ENCODE measurements around the gene B4GALNT3.

B4GALNT3 gene

GRCh38 chr12:509500-509899 lies 49.8 kb downstream of the B4GALNT3 start:
- DNase-seq (ENCODE audit: low read depth): no peak

- no peak for DNase-seq (ENCODE audit: low read depth)
Observed at GRCh38 chr12:510071-510825, 50.5 kb downstream of the B4GALNT3 start.

GRCh38 chr12:512933-513332 lies 53.2 kb downstream of the B4GALNT3 start:
- no peak for DNase-seq (ENCODE audit: low read depth)

- no peak for DNase-seq (ENCODE audit: low read depth)
Observed at GRCh38 chr12:513446-513845, 53.7 kb downstream of the B4GALNT3 start.

GRCh38 chr12:517538-517937 lies 57.8 kb downstream of the B4GALNT3 start:
- DNase-seq (ENCODE audit: low read depth): no peak

- DNase-seq (ENCODE audit: low read depth): no peak
Observed at GRCh38 chr12:520119-520518, 60.4 kb downstream of the B4GALNT3 start.

GRCh38 chr12:522692-523378 lies 63.1 kb downstream of the B4GALNT3 start:
- DNase-seq (ENCODE audit: low read depth): no peak

- no peak for DNase-seq (ENCODE audit: low read depth)
Observed at GRCh38 chr12:524167-524951, 64.6 kb downstream of the B4GALNT3 start.

- DNase-seq (ENCODE audit: low read depth): no peak
Observed at GRCh38 chr12:526089-526488, 66.3 kb downstream of the B4GALNT3 start.

- DNase-seq (ENCODE audit: low read depth): no peak
Observed at GRCh38 chr12:527241-527640, 67.5 kb downstream of the B4GALNT3 start.

- DNase-seq (ENCODE audit: low read depth): no peak
Observed at GRCh38 chr12:527729-528128, 68.0 kb downstream of the B4GALNT3 start.

GRCh38 chr12:530308-530707 lies 70.6 kb downstream of the B4GALNT3 start:
- DNase-seq (ENCODE audit: low read depth): no peak

GRCh38 chr12:530821-531220 lies 71.1 kb downstream of the B4GALNT3 start:
- DNase-seq (ENCODE audit: low read depth): no peak

- DNase-seq (ENCODE audit: low read depth): no peak
Observed at GRCh38 chr12:531951-532585, 72.3 kb downstream of the B4GALNT3 start.

GRCh38 chr12:532908-533565 lies 73.3 kb downstream of the B4GALNT3 start:
- DNase-seq (ENCODE audit: low read depth): no peak

- no peak for DNase-seq (ENCODE audit: low read depth)
Observed at GRCh38 chr12:533718-534117, 74.0 kb downstream of the B4GALNT3 start.

- no peak for DNase-seq (ENCODE audit: low read depth)
Observed at GRCh38 chr12:534216-534615, 74.5 kb downstream of the B4GALNT3 start.

- no peak for DNase-seq (ENCODE audit: low read depth)
Observed at GRCh38 chr12:535396-535795, 75.7 kb downstream of the B4GALNT3 start.

- no peak for DNase-seq (ENCODE audit: low read depth)
Observed at GRCh38 chr12:536751-537245, 77.1 kb downstream of the B4GALNT3 start.

GRCh38 chr12:537772-538171 lies 78.0 kb downstream of the B4GALNT3 start:
- DNase-seq (ENCODE audit: low read depth): no peak

GRCh38 chr12:538731-539539 lies 79.2 kb downstream of the B4GALNT3 start:
- DNase-seq (ENCODE audit: low read depth): no peak
